ENCODE data around the gene PLCL1. TPM values are rescaled to one million over a fixed set of nuclear protein-coding genes. Genes with fewer than 3 reads are reported as not detected.

The PLCL1 gene
- polyA plus RNA-seq, 1 of the 3 experiments (the other 2 are of a cell fraction): 7.7 TPM

DNA sequence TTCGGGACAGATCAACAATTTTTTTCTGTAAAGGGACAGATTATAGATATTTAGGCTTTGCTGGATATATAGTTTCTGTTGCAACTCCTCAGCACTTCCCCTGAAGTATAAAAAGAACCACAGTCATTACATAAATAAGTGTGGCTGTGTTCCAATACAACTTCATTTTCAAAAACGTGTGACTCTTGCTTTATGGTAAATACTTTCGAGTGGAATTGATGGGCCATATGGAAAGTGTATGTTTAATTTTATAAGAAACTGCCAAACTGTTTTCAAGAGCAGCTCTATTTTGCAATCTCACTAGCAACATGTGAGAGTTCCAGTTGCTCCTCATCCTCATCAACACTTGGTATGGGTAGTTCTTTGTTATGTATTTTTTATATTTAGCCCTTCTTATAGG is 370.9 kb downstream of the PLCL1 start:
- DNase-seq: no peak
- peaks cover 0 to 4% of the 10 kb centered on the region in 2 experiments; a peak in 2 of 4 replicates for H3K4me1 ChIP-seq (ENCODE audit: control insufficient read depth in 1 of 2, insufficient read depth in 2 of 2, low read depth in 1 of 2, low read length in 1 of 2)
- ChIA-PET POLR2A (no interaction called here), CTCF (interaction anchor here (1.0 kb wide), 1 partner anchor 121 kb away, joined by 3 read pairs; no protein-coding TSS in a partner anchor)
- no peak overlapping the region for H3K4me2 ChIP-seq
- no peaks in the 10 kb centered on the region for H3F3A ChIP-seq (replicated peaks; ENCODE audit: insufficient read depth)
- H3K9me3 ChIP-seq: 0 out of 2 replicates have a peak, but pooled peaks cover 9% of the 10 kb centered on the region
- no peaks in the 10 kb centered on the region for H3K79me2 ChIP-seq (ENCODE audit: insufficient read depth)
- 33% methylated on average over 3 of the region's 3 CpGs for WGBS (ENCODE audit: low lambda C conversion rate)
- TF ChIP-seq EP300 (IDR thresholded peaks at IDR 0.05; ENCODE audit: borderline replicate concordance in 1 of 2, low read depth in 1 of 2, low read length in 1 of 2) (no peak), TEAD4 (IDR thresholded peaks at IDR 0.05; ENCODE audit: borderline replicate concordance, insufficient read depth) (no peak), FOSL2 (IDR thresholded peaks at IDR 0.05; ENCODE audit: borderline replicate concordance, low read depth) (no peak), ELF1 (IDR thresholded peaks at IDR 0.05) (no peak), SMC3 (IDR thresholded peaks at IDR 0.05; ENCODE audit: low read depth, low read length) (no peak), RXRA (IDR thresholded peaks at IDR 0.05; ENCODE audit: borderline replicate concordance, low read depth) (no peak), CHD2 (IDR thresholded peaks at IDR 0.05; ENCODE audit: low read length, partially characterized antibody) (no peak), RAD21 (IDR thresholded peaks at IDR 0.05; ENCODE audit: low read length) (no peak), TAF1 (IDR thresholded peaks at IDR 0.05; ENCODE audit: borderline replicate concordance, low read depth, low read length) (no peak), MXI1 (IDR thresholded peaks at IDR 0.05; ENCODE audit: low read depth, low read length) (no peak), JUND (IDR thresholded peaks at IDR 0.05) (no peak), FOXJ3 (CRISPR knock-in tag; IDR thresholded peaks at IDR 0.05) (no peak), GATA2 (CRISPR knock-in tag; IDR thresholded peaks at IDR 0.05) (no peak), SIN3A (IDR thresholded peaks at IDR 0.05; ENCODE audit: borderline replicate concordance, low read depth, low read length) (no peak), MEF2A (IDR thresholded peaks at IDR 0.05; ENCODE audit: borderline replicate concordance, low read depth) (no peak)
- TF ChIP-seq, protein P1, sequence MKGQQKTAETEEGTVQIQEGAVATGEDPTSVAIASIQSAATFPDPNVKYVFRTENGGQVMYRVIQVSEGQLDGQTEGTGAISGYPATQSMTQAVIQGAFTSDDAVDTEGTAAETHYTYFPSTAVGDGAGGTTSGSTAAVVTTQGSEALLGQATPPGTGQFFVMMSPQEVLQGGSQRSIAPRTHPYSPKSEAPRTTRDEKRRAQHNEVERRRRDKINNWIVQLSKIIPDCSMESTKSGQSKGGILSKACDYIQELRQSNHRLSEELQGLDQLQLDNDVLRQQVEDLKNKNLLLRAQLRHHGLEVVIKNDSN (IDR thresholded peaks at IDR 0.05; ENCODE audit: borderline replicate concordance, low read depth): no peak
- TF ChIP-seq, protein P2, sequence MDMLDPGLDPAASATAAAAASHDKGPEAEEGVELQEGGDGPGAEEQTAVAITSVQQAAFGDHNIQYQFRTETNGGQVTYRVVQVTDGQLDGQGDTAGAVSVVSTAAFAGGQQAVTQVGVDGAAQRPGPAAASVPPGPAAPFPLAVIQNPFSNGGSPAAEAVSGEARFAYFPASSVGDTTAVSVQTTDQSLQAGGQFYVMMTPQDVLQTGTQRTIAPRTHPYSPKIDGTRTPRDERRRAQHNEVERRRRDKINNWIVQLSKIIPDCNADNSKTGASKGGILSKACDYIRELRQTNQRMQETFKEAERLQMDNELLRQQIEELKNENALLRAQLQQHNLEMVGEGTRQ (IDR thresholded peaks at IDR 0.05; ENCODE audit: borderline replicate concordance, low read depth, low read length): no peak
- TF ChIP-seq, protein P3, sequence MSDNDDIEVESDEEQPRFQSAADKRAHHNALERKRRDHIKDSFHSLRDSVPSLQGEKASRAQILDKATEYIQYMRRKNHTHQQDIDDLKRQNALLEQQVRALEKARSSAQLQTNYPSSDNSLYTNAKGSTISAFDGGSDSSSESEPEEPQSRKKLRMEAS (IDR thresholded peaks at IDR 0.05; ENCODE audit: low read depth): no peak
- no peak overlapping the region for H2AFZ ChIP-seq (ENCODE audit: low read depth)
- no peak overlapping the region for H3K4me3 ChIP-seq (ENCODE audit: low read depth in 2 of 2, low read length in 1 of 2)
- H4K20me1 ChIP-seq (ENCODE audit: insufficient read depth): no peaks in the 10 kb centered on the region
- H3K27ac ChIP-seq (ENCODE audit: low read depth in 2 of 2, low read length in 1 of 2): no peak overlapping the region
- no peaks in the 10 kb centered on the region for H3K9me2 ChIP-seq
- H3K27me3 ChIP-seq (ENCODE audit: insufficient read depth): no peaks in the 10 kb centered on the region
- H3K9ac ChIP-seq: no peak overlapping the region
- H3K36me3 ChIP-seq (replicated peaks in 1 of 2; ENCODE audit: control insufficient read depth in 1 of 2, insufficient read depth in 2 of 2, low read length in 1 of 2): no peaks in the 10 kb centered on the region

DNA sequence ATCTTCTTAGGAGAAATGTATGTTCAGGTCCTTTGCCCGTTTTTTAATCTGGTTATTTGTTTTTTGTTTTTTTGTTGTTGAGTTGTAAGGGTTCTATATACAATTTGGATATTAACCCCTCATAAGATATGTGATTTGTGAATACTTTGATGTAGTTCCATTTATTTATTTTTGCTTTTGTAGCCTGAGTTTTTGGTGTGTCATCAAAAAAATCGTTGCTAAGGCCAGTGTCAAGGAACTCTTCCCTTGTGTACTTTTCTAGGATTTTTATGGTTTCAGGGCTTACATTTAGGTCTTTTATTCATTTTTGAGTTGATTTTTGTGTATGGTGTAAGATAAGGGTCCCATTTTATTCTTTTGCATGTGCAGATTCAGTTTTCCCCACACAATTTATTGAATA is 372.6 kb downstream of the PLCL1 start:
- no peak overlapping the region for H3K9ac ChIP-seq
- H2AFZ ChIP-seq (ENCODE audit: low read depth): no peak overlapping the region
- 21% methylated on average over 2 of the region's 2 CpGs for WGBS (ENCODE audit: low lambda C conversion rate)
- ChIA-PET CTCF (no interaction called here), POLR2A (no interaction called here)
- no peak for DNase-seq
- no peak overlapping the region for H3K27ac ChIP-seq (ENCODE audit: low read depth in 2 of 2, low read length in 1 of 2)
- no peak overlapping the region for H3K4me3 ChIP-seq (ENCODE audit: low read depth in 2 of 2, low read length in 1 of 2)
- H3K9me3 ChIP-seq: 0 out of 2 replicates have a peak, but pooled peaks cover 9% of the 10 kb centered on the region
- no peaks in the 10 kb centered on the region for H4K20me1 ChIP-seq (ENCODE audit: insufficient read depth)
- H3K36me3 ChIP-seq (replicated peaks in 1 of 2; ENCODE audit: control insufficient read depth in 1 of 2, insufficient read depth in 2 of 2, low read length in 1 of 2): no peaks in the 10 kb centered on the region
- no peaks in the 10 kb centered on the region for H3K27me3 ChIP-seq (ENCODE audit: insufficient read depth)
- H3F3A ChIP-seq (replicated peaks; ENCODE audit: insufficient read depth): no peaks in the 10 kb centered on the region
- no peak overlapping the region for H3K4me2 ChIP-seq
- H3K4me1 ChIP-seq (ENCODE audit: control insufficient read depth in 1 of 2, insufficient read depth in 2 of 2, low read depth in 1 of 2, low read length in 1 of 2): peaks cover 0 to 4% of the 10 kb centered on the region in 2 experiments; a peak in 2 of 4 replicates
- H3K79me2 ChIP-seq (ENCODE audit: insufficient read depth): no peaks in the 10 kb centered on the region
- H3K9me2 ChIP-seq: no peaks in the 10 kb centered on the region
- TF ChIP-seq GABPA (IDR thresholded peaks at IDR 0.05; ENCODE audit: low read depth) (no peak), MXI1 (IDR thresholded peaks at IDR 0.05; ENCODE audit: low read depth, low read length) (no peak), SMC3 (IDR thresholded peaks at IDR 0.05; ENCODE audit: low read depth, low read length) (no peak), ELF1 (IDR thresholded peaks at IDR 0.05) (no peak), POLR2AphosphoS5 (IDR thresholded peaks at IDR 0.05; ENCODE audit: low read depth, low read length) (no peak), MEF2A (IDR thresholded peaks at IDR 0.05; ENCODE audit: borderline replicate concordance, low read depth) (no peak), EP300 (IDR thresholded peaks at IDR 0.05; ENCODE audit: borderline replicate concordance in 1 of 2, low read depth in 1 of 2, low read length in 1 of 2) (no peak), EZH2phosphoT487 (IDR thresholded peaks at IDR 0.05; ENCODE audit: borderline replicate concordance, low read depth) (no peak), GATA2 (CRISPR knock-in tag; IDR thresholded peaks at IDR 0.05) (no peak), RXRA (IDR thresholded peaks at IDR 0.05; ENCODE audit: borderline replicate concordance, low read depth) (no peak), RCOR1 (IDR thresholded peaks at IDR 0.05; ENCODE audit: low read length) (no peak), SIN3A (IDR thresholded peaks at IDR 0.05; ENCODE audit: borderline replicate concordance, low read depth, low read length) (no peak), RAD21 (IDR thresholded peaks at IDR 0.05; ENCODE audit: low read length) (no peak), TAF1 (IDR thresholded peaks at IDR 0.05; ENCODE audit: borderline replicate concordance, low read depth, low read length) (no peak), FOSL2 (IDR thresholded peaks at IDR 0.05; ENCODE audit: borderline replicate concordance, low read depth) (no peak), TCF12 (IDR thresholded peaks at IDR 0.05) (no peak)
- TF ChIP-seq, protein P4, sequence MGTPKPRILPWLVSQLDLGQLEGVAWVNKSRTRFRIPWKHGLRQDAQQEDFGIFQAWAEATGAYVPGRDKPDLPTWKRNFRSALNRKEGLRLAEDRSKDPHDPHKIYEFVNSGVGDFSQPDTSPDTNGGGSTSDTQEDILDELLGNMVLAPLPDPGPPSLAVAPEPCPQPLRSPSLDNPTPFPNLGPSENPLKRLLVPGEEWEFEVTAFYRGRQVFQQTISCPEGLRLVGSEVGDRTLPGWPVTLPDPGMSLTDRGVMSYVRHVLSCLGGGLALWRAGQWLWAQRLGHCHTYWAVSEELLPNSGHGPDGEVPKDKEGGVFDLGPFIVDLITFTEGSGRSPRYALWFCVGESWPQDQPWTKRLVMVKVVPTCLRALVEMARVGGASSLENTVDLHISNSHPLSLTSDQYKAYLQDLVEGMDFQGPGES (IDR thresholded peaks at IDR 0.05; ENCODE audit: low read depth, low read length): no peak
- TF ChIP-seq, protein P1 (IDR thresholded peaks at IDR 0.05; ENCODE audit: borderline replicate concordance, low read depth): no peak

Data from SK-N-SH (cell line).